A549 (cell line): ENCODE data around the gene ZNF423. TPM values are rescaled to one million over a fixed set of nuclear protein-coding genes. Genes with fewer than 3 reads are reported as not detected.

Experiments
- ATAC-seq, 2 experiments: fragments of 200-7000 bp in 1 of 2; fragments of >200 bp in 1 of 2; cut with Nextera tagmentation in 1 of 2; cut with Tn5 transposase in 1 of 2; 3 replicates each; pipeline versions ENCODE4 v1.8.0 to v1.9.1; 2018 to 2020; ENCODE audit warnings: mild to moderate bottlenecking in 1 of 2, moderate library complexity in 1 of 2
- CTCF ChIA-PET: fragments of 300-600 bp; sonication (Branson Sonifier 250); formaldehyde crosslinking; extraction: SDS; loops from one replicate; lab custom pipeline; 2021; ENCODE audit warnings: antibody characterized with exemption, inconsistent platforms; lab: Yijun Ruan, JAX
- POLR2A ChIA-PET: fragments of 350-600 bp; formaldehyde crosslinking; extraction: SDS; loops from one replicate; lab custom pipeline; 2021; ENCODE audit warnings: antibody characterized with exemption, inconsistent platforms; lab: Yijun Ruan, JAX
- DNase-seq, 2 experiments: peaks; one replicate each; pipeline versions ENCODE4 v3.0.0 to v3.0.0-alpha.2; 2011 to 2016; ENCODE audit warnings: low read depth in 1 of 2, low spot score in 1 of 2
- FAIRE-seq: peaks from 2 replicates; lab custom pipeline; 2011; peaks lifted over from hg19 to GRCh38; lab: Jason Lieb, UNC
- H3K27ac ChIP-seq, 2 experiments: fragments of >200 bp; sonication (Bioruptor Twin); formaldehyde crosslinking; 3 replicates each; pipeline ENCODE4 v1.5.1; 2016 to 2017
- H3K4me1 ChIP-seq: fragments of >200 bp; sonication (Bioruptor Twin); formaldehyde crosslinking; 3 replicates; pipeline ENCODE4 v1.6.1; 2016
- H3K4me2 ChIP-seq: fragments of >200 bp; sonication (Bioruptor Twin); formaldehyde crosslinking; 3 replicates; pipeline ENCODE4 v1.6.1; 2016
- H3K4me3 ChIP-seq: fragments of >200 bp; sonication (Bioruptor Twin); formaldehyde crosslinking; 3 replicates; pipeline ENCODE4 v1.5.1; 2016
- H3K9me3 ChIP-seq: fragments of >200 bp; sonication (Bioruptor Twin); formaldehyde crosslinking; 3 replicates; pipeline ENCODE4 v1.6.1; 2016
- CBX2 ChIP-seq: fragments of 200-600 bp; sonication (generic); IDR thresholded peaks from 2 replicates; pipeline ENCODE4 v1.6.1; 2016; ENCODE audit warnings: low read depth, mild to moderate bottlenecking, borderline replicate concordance
- CBX8 ChIP-seq: fragments of 200-600 bp; sonication (generic); IDR thresholded peaks from 2 replicates; pipeline ENCODE4 v1.6.1; 2016
- CEBPB ChIP-seq, 2 experiments: fragments of >200 bp in 1 of 2; sonication (Bioruptor Twin) in 1 of 2; formaldehyde crosslinking in 1 of 2; IDR thresholded peaks; 2 replicates each; pipeline ENCODE4 v1.6.1; 2012 to 2016
- EP300 ChIP-seq, 2 experiments: fragments of >200 bp; sonication (Bioruptor Twin); formaldehyde crosslinking; IDR thresholded peaks; 2 replicates in 1 of 2; 3 replicates in 1 of 2; pipeline ENCODE4 v1.6.1; 2016 to 2017
- ESRRA ChIP-seq: fragments of 150-350 bp; IDR thresholded peaks from 2 replicates; pipeline ENCODE4 v1.6.1; 2014; ENCODE audit warnings: mild to moderate bottlenecking, low read length, borderline replicate concordance
- FOXS1 ChIP-seq: fragments of 250-450 bp; sonication (Bioruptor Pico); IDR thresholded peaks from 2 replicates; pipeline ENCODE4 v1.5.0; 2020; ENCODE audit warnings: mild to moderate bottlenecking, moderate library complexity
- HDAC2 ChIP-seq: fragments of 200-600 bp; sonication (generic); IDR thresholded peaks from 2 replicates; pipeline ENCODE4 v1.6.1; 2016
- HOXA7 ChIP-seq: fragments of 250-450 bp; sonication (Bioruptor Pico); IDR thresholded peaks from 2 replicates; pipeline ENCODE4 v1.5.0; 2020; ENCODE audit warnings: mild to moderate bottlenecking, moderate library complexity
- KDM1A ChIP-seq: fragments of 200-600 bp; sonication (generic); IDR thresholded peaks from 2 replicates; pipeline ENCODE4 v1.6.1; 2016; ENCODE audit warnings: low read depth, mild to moderate bottlenecking
- MAZ ChIP-seq: fragments of 150-350 bp; IDR thresholded peaks from 2 replicates; pipeline ENCODE4 v1.6.1; 2014; ENCODE audit warnings: antibody characterized with exemption, low read depth, low read length, borderline replicate concordance
- MYC ChIP-seq: IDR thresholded peaks from 2 replicates; pipeline ENCODE4 v1.6.1; 2012; ENCODE audit warnings: mild to moderate bottlenecking, inconsistent platforms, low read length, improper control_type of control experiment, borderline replicate concordance
- NPAS2 ChIP-seq: fragments of 250-450 bp; sonication (Bioruptor Pico); IDR thresholded peaks from 2 replicates; pipeline ENCODE4 v1.8.0; 2022; ENCODE audit warnings: mild to moderate bottlenecking, moderate library complexity, borderline replicate concordance
- NR3C1 ChIP-seq: fragments of >200 bp; sonication (Bioruptor Twin); formaldehyde crosslinking; IDR thresholded peaks from 3 replicates; pipeline ENCODE4 v1.6.1; 2017
- POLR2A ChIP-seq: IDR thresholded peaks from 2 replicates; pipeline ENCODE4 v1.6.1; 2012; ENCODE audit warnings: mild to moderate bottlenecking, low read length
- POLR2AphosphoS2 ChIP-seq: conservative IDR thresholded peaks from 2 replicates; pipeline ENCODE4 v1.6.1; 2012; ENCODE audit warnings: low read length, improper control_type of control experiment, inconsistent platforms
- RFX5 ChIP-seq: fragments of 450-650 bp; IDR thresholded peaks from 2 replicates; pipeline ENCODE4 v1.7.1; 2014; ENCODE audit warnings: antibody characterized with exemption, mild to moderate bottlenecking, moderate library complexity
- TP53 ChIP-seq: fragments of 250-450 bp; sonication (Bioruptor Pico); IDR thresholded peaks from 2 replicates; pipeline ENCODE4 v1.5.0; 2021; ENCODE audit warnings: mild to moderate bottlenecking, moderate library complexity
- WGBS: methylation state at CpG from one replicate; pipeline ENCODE4 v1.1.6; 2017; ENCODE audit errors: missing lambda C conversion rate; 5-methylcytosine and 5-hydroxymethylcytosine counted together
- polyA plus RNA-seq, 4 experiments: library from polyadenylated mRNA; depleted of rRNA in 3 of 4; stranded (reverse); fragments of >200 nt; fragmentation: RNase III in 1 of 4; extraction: RNeasy Plus Mini Kit Qiagen cat#74134 plus additional on column Dnase treatment in 1 of 4; gene quantifications; 2 replicates in 3 of 4; 3 replicates in 1 of 4; pipeline ENCODE4 v1.2.3, GENCODE V29; 2011 to 2017
- TF ChIP-seq, protein P1 (sequence below): IDR thresholded peaks from 2 replicates; pipeline ENCODE4 v1.6.1; 2012
- TF ChIP-seq, protein P2 (sequence below): IDR thresholded peaks from 2 replicates; pipeline ENCODE4 v1.6.1; 2012
- TF ChIP-seq, protein P3 (sequence below): fragments of 250-450 bp; sonication (Bioruptor Pico); IDR thresholded peaks from 2 replicates; pipeline ENCODE4 v1.5.0; 2021; ENCODE audit warnings: mild to moderate bottlenecking, moderate library complexity, borderline replicate concordance
- TF ChIP-seq, protein P4 (sequence below): fragments of >200 bp; sonication (Bioruptor Twin); formaldehyde crosslinking; IDR thresholded peaks from 2 replicates; pipeline ENCODE4 v1.6.1; 2016
- TF ChIP-seq, protein P5 (sequence below): fragments of 200-600 bp; sonication (generic); IDR thresholded peaks from 2 replicates; pipeline ENCODE4 v1.6.1; 2016; ENCODE audit warnings: antibody characterized with exemption, mild to moderate bottlenecking, moderate library complexity
- TF ChIP-seq, protein P6 (sequence below): fragments of >200 bp; sonication (Bioruptor Twin); formaldehyde crosslinking; IDR thresholded peaks from 3 replicates; pipeline ENCODE4 v1.5.1; 2016

ZNF423 gene
- polyA plus RNA-seq, 2 of the 4 experiments (the other 2 are of a cell fraction): 0.04 to 0.10 TPM

DNA sequence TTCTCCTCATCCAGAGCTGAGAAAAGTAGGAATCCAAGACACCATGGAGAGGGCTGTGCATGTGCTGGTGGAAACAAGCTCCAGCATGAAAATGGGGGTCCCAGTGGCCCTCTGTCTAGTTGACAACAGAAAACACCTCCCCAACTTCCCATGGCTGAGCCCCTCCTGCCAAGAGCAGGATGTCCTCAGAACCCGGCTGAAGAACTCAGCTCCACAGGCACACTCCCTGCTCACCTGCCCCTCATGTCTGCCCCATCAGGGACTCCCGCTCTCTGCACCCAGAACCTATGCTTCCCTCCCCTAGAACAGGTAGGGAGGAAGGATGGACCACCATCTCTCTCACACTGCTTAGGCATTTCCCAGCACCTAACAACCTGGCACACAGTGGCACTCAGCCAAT, 315.1 kb downstream of the ZNF423 start:
- peaks cover 7% of the 10 kb centered on the region; the same call in 1 of the 3 replicates for H3K4me1 ChIP-seq
- POLR2A ChIA-PET: no interaction called here
- 19% methylated on average over 2 of the region's 2 CpGs for WGBS
- no peak overlapping the region for H3K4me3 ChIP-seq
- TF ChIP-seq ESRRA: no peak
- TF ChIP-seq KDM1A: no peak
- TF ChIP-seq, protein P1, sequence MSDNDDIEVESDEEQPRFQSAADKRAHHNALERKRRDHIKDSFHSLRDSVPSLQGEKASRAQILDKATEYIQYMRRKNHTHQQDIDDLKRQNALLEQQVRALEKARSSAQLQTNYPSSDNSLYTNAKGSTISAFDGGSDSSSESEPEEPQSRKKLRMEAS: no peak
- no peak for TF ChIP-seq NR3C1
- no peak for TF ChIP-seq POLR2A
- TF ChIP-seq, protein P2, sequence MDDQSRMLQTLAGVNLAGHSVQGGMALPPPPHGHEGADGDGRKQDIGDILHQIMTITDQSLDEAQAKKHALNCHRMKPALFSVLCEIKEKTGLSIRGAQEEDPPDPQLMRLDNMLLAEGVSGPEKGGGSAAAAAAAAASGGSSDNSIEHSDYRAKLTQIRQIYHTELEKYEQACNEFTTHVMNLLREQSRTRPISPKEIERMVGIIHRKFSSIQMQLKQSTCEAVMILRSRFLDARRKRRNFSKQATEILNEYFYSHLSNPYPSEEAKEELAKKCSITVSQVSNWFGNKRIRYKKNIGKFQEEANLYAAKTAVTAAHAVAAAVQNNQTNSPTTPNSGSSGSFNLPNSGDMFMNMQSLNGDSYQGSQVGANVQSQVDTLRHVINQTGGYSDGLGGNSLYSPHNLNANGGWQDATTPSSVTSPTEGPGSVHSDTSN: no peak
- TF ChIP-seq EP300 (IDR thresholded peaks at IDR 0.05): no peak
- TF ChIP-seq POLR2AphosphoS2: no peak
- TF ChIP-seq, protein P3, sequence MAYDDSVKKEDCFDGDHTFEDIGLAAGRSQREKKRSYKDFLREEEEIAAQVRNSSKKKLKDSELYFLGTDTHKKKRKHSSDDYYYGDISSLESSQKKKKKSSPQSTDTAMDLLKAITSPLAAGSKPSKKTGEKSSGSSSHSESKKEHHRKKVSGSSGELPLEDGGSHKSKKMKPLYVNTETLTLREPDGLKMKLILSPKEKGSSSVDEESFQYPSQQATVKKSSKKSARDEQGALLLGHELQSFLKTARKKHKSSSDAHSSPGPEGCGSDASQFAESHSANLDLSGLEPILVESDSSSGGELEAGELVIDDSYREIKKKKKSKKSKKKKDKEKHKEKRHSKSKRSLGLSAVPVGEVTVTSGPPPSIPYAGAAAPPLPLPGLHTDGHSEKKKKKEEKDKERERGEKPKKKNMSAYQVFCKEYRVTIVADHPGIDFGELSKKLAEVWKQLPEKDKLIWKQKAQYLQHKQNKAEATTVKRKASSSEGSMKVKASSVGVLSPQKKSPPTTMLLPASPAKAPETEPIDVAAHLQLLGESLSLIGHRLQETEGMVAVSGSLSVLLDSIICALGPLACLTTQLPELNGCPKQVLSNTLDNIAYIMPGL (CRISPR knock-in tag): no peak
- TF ChIP-seq HDAC2: no peak
- no peak for TF ChIP-seq FOXS1
- no peak for TF ChIP-seq MYC
- no peak for TF ChIP-seq TP53
- no peak for TF ChIP-seq CBX8
- TF ChIP-seq MAZ: no peak
- ATAC-seq (no peak), FAIRE-seq (no peak), DNase-seq (no peak)
- no peak overlapping the region for H3K4me2 ChIP-seq
- H3K27ac ChIP-seq: no peak overlapping the region
- H3K9me3 ChIP-seq: no peaks in the 10 kb centered on the region
- CTCF ChIA-PET: no interaction called here

DNA sequence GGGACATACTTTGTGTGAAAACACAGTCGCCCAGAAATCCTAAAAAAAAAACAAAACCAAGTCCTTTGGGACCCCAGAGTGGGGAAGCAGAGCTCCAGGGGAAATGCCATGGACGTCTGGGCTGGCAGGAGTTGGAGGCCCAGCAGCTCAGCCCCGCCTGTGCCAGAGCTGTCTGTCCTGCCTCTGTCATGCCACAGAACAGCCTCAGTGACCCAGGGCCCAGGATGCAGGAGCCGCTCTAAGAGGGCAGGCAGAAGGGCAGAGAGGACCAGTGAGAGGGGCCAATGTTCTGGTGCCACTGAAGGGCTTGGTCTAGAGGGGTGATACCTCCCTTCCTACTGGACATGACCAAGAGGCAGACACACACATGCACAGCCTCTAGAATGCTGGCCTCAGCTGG, 316.2 kb downstream of the ZNF423 start:
- CTCF ChIA-PET: no interaction called here
- POLR2A ChIA-PET: no interaction called here
- FAIRE-seq: no peak
- ATAC-seq: no peak
- H3K4me1 ChIP-seq: peaks cover 7% of the 10 kb centered on the region; the same call in 1 of the 3 replicates
- TF ChIP-seq POLR2AphosphoS2 (no peak), EP300 (IDR thresholded peaks at IDR 0.05) (no peak), MYC (no peak), CBX8 (no peak), CEBPB (IDR thresholded peaks at IDR 0.05) (no peak), RFX5 (no peak)
- TF ChIP-seq, protein P4, sequence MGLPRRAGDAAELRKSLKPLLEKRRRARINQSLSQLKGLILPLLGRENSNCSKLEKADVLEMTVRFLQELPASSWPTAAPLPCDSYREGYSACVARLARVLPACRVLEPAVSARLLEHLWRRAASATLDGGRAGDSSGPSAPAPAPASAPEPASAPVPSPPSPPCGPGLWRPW: no peak
- no peak overlapping the region for H3K4me3 ChIP-seq
- H3K4me2 ChIP-seq: no peak overlapping the region
- WGBS: 3% methylated on average over 3 of the region's 4 CpGs
- no peak for DNase-seq
- no peaks in the 10 kb centered on the region for H3K9me3 ChIP-seq
- H3K27ac ChIP-seq: no peak overlapping the region

DNA sequence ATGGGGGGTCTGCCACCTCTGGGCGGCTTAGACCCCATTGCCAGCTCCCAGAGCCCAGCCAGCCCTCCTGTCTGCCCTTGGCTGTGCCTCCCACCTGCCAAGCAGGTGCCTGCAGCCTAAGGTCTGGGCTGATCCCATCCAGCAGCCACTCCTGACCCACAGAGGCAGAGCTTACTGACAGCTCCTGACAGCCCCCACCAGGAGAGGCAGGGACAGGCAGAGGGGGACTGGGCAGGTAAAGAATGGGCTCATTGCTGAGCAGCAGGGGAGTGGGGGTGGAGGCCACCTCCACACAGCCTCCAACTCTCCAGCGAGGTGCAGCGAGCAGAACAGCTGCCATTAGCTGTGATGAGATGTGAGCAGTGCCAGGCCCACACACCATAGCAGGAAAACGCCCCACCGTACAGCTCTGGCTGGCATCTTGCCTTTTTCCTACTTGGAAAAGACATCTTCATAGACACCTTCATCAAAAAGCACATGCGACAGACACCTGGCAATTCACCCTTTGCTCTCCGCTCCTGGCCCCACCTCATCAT, 317.9 kb downstream of the ZNF423 start:
- ChIA-PET POLR2A (no interaction called here), CTCF (interaction anchor here (0.6 to 1.7 kb wide), 5 partner anchors 8 to 56 kb away, joined by 3 to 5 read pairs (median 4); no protein-coding TSS in a partner anchor)
- WGBS: 35% methylated on average over 7 of the region's 7 CpGs
- FAIRE-seq (no peak), DNase-seq (no peak), ATAC-seq (no peak)
- H3K9me3 ChIP-seq: no peaks in the 10 kb centered on the region
- H3K4me1 ChIP-seq: peaks cover 6% of the 10 kb centered on the region; the same call in 1 of the 3 replicates
- H3K4me3 ChIP-seq: no peak overlapping the region
- no peak overlapping the region for H3K27ac ChIP-seq
- no peak overlapping the region for H3K4me2 ChIP-seq
- TF ChIP-seq CBX2 (no peak), FOXS1 (no peak), HOXA7 (CRISPR knock-in tag) (no peak), EP300 (IDR thresholded peaks at IDR 0.05) (no peak), NPAS2 (no peak)
- TF ChIP-seq, protein P3 (CRISPR knock-in tag): no peak
- TF ChIP-seq, protein P5, sequence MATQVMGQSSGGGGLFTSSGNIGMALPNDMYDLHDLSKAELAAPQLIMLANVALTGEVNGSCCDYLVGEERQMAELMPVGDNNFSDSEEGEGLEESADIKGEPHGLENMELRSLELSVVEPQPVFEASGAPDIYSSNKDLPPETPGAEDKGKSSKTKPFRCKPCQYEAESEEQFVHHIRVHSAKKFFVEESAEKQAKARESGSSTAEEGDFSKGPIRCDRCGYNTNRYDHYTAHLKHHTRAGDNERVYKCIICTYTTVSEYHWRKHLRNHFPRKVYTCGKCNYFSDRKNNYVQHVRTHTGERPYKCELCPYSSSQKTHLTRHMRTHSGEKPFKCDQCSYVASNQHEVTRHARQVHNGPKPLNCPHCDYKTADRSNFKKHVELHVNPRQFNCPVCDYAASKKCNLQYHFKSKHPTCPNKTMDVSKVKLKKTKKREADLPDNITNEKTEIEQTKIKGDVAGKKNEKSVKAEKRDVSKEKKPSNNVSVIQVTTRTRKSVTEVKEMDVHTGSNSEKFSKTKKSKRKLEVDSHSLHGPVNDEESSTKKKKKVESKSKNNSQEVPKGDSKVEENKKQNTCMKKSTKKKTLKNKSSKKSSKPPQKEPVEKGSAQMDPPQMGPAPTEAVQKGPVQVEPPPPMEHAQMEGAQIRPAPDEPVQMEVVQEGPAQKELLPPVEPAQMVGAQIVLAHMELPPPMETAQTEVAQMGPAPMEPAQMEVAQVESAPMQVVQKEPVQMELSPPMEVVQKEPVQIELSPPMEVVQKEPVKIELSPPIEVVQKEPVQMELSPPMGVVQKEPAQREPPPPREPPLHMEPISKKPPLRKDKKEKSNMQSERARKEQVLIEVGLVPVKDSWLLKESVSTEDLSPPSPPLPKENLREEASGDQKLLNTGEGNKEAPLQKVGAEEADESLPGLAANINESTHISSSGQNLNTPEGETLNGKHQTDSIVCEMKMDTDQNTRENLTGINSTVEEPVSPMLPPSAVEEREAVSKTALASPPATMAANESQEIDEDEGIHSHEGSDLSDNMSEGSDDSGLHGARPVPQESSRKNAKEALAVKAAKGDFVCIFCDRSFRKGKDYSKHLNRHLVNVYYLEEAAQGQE: no peak
- TF ChIP-seq, protein P6, sequence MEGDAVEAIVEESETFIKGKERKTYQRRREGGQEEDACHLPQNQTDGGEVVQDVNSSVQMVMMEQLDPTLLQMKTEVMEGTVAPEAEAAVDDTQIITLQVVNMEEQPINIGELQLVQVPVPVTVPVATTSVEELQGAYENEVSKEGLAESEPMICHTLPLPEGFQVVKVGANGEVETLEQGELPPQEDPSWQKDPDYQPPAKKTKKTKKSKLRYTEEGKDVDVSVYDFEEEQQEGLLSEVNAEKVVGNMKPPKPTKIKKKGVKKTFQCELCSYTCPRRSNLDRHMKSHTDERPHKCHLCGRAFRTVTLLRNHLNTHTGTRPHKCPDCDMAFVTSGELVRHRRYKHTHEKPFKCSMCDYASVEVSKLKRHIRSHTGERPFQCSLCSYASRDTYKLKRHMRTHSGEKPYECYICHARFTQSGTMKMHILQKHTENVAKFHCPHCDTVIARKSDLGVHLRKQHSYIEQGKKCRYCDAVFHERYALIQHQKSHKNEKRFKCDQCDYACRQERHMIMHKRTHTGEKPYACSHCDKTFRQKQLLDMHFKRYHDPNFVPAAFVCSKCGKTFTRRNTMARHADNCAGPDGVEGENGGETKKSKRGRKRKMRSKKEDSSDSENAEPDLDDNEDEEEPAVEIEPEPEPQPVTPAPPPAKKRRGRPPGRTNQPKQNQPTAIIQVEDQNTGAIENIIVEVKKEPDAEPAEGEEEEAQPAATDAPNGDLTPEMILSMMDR: no peak
